Stimulated activated CD8-positive, alpha-beta memory T cell treated with anti-CD3 and anti-CD28 coated beads, Interleukin-4, amount 100 ng/mL, for 1 hour (primary cell): ENCODE results near the gene PGAM2.
"Not testable (repeated sequence)": the region's sequence is repeated elsewhere in the genome, so short reads cannot be mapped to it uniquely, and the experiment has no call there.

Experiments
- DNase-seq, 2 donors: peaks; one replicate each; pipeline ENCODE4 v3.0.0-alpha.2; 2020; ENCODE audit warnings: low read depth in 2 of 2, low spot score in 1 of 2

PGAM2 gene

DNA sequence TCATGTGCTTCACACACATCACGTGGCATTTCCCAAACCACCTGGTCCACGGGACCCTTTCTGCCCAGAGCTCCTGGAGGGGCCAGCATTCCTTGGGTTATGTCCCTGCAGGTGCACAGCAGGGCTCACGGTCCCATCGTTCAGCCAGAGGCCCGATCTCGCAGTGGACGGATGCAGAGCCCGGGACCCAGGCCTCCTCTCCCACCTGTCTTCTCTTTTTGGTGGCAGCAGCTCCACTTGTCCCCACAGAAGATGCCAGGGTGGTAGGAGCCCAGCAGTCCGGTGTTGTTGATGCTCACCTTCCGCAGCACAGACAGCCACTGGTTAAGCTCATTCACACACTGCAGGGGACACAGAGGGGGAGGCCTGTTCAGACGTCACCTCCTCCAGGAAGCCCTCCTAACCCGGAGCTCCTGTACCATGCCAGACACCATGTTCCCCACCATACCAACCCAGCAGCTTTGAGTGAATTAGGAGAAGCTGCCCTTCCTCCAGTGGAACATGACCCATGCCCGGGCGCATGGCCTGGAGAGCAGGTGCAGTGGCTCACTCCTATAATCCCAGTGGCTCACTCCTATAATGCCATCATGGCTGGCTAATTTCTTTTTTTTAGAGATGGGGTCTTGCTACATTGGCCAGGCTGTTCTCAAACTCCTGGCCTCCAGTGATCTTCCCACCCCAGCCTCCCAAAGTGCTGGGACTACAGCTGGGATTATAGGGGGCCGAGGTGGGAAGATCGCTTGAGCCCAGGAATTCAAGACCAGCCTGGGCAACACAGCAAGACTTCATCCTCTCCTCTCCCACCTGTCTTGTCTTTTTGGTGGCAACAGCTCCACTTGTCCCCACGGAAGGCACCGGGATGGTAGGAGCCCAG, 31.2 kb downstream of the PGAM2 start:
- not testable (repeated sequence) for DNase-seq

DNA sequence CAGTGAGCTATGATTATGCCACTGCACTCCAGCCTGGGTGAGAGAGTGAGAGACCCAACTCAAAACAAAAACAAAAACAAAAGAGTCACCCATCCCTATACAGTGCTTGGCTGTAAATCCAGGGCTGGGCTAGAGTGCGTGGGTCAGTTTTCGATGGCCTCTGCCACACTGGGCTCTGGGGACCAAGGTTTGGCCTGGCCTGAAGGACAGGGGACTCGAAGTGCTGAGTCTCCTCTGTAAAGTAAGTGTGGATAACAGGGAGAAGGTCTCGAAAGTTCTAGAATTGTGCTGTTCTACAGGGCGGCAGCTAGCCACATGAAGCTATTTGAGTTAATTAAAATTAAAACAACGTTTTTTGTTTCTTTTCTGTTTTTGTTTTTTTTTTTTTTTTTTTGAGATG, 33.3 kb downstream of the PGAM2 start:
- not testable (repeated sequence) for DNase-seq

DNA sequence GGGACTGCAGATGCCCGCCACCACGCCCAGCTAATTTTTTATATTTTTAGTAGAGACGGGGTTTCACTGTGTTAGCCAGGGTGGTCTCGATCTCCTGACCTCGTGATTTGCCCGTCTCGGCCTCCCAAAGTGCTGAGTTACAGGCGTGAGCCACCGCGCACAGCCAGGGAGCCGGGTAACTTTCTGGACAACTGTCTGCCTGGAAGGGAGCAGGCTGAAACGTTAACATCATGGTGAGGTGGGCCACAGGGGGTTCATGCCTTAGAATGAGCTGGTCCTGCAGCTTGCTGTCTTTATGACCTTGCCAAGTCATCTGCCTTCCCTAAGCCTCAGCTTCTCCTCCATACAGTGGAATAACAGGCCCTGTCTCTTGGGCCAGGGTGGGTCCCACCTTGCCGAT, 34.0 kb downstream of the PGAM2 start:
- DNase-seq: not testable (repeated sequence)

DNA sequence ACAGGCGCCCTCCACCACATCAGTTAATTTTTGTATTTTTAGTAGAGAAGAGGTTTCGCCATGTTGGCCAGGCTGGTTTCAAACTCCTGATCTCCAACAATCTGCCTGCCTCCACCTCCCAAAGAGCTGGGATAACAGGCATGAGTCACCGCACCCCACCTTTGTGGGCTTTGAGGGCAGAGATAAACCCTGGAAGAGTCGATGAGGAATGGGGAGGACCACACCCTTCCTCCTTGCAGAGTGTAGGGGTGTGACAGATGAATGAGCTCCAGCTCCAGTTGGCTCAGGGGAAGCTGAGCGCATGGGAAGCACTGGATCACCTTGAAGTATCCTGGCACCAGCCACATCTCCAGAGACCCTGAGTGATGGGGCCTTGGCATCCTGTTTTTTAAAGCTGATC, 35.3 kb downstream of the PGAM2 start:
- DNase-seq: not testable (repeated sequence)

DNA sequence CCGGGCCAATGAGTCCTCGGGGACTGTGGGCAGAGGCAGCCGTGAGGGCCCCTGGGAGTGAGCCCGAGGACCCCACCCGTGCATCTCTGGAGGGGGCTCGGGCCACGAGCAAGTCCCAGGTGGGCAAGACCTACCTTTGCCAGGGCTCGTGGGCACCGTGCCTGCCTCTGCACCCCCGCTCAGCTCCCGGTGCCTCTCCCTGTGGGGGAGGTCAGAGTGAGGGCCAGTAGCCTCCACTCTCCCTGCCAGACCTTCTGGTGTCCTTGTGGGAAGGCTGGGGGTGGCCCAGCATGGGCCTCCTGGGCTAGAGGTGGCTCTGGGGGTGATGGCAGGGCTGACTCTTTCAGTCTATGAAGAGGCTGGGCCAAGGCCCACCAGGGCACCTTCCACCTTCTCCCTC, 35.9 kb downstream of the PGAM2 start:
- not testable (repeated sequence) for DNase-seq

DNA sequence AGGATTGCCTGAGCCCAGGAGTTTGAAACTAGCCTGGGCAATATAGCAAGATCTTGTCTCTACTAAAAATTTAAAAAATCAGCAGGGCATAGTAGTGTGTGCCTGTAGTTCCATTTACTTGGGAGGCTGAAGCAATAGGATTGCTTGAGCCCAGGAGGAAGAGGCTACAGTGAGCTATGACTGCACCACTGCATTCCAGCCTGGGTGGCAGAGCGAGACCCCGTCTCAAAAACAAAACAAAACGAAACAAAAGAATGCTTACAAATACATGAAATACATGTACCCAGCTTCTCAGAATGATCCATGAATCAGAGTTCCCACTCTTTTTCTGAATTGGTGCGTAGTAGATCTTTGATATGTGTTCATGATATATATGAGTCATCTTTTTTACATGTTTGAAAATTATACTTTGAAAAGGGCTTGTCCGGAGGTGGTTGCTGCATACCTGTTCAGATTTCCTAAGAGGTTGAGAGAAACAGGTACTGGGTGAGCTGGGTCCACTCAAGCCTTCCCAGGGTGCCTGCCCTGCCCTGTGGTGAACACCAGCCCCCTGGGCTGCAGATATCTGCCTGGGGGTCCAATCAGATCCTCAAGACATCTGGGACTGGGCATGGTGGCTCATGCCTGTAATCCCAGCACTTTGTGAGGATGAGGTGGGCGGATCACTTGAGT, 42.4 kb downstream of the PGAM2 start:
- not testable (repeated sequence) for DNase-seq

DNA sequence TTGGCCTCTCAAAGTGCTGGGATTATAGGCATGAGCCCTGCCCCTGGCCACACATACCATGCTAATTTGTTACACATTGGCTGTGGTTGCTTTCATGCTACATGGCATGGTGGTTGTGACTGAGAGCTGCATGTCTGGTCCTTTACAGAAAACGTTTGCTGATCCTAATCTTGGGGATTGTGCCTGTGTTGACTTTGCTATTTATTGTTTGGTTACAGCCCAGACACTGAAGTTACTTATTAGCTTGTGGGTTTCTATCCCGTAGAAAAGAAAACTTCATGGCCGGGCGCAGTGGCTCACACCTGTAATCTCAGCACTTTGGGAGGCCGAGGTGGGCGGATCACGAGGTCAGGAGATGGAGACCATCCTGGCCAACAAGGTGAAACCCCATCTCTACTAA, 43.3 kb downstream of the PGAM2 start:
- DNase-seq: not testable (repeated sequence)

DNA sequence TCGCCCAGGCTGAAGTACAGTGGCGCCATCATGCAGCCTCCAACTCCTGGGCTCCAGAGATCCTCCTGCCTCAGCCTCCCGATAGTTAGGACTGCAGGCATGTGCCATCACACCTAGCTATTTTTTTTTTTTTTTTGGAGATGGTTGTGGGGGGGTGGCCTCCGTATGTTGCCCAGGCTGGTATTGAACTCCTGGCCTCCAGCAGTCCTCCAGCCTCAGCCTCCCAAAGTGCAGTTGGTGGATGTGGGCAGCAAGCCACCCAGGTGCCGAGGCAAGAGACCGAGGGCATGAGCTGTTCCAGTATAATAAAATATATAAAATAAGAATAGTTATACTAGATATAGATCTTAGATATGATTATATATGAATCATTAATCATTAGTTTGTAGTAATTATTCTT, 45.5 kb downstream of the PGAM2 start:
- DNase-seq: not testable (repeated sequence)

DNA sequence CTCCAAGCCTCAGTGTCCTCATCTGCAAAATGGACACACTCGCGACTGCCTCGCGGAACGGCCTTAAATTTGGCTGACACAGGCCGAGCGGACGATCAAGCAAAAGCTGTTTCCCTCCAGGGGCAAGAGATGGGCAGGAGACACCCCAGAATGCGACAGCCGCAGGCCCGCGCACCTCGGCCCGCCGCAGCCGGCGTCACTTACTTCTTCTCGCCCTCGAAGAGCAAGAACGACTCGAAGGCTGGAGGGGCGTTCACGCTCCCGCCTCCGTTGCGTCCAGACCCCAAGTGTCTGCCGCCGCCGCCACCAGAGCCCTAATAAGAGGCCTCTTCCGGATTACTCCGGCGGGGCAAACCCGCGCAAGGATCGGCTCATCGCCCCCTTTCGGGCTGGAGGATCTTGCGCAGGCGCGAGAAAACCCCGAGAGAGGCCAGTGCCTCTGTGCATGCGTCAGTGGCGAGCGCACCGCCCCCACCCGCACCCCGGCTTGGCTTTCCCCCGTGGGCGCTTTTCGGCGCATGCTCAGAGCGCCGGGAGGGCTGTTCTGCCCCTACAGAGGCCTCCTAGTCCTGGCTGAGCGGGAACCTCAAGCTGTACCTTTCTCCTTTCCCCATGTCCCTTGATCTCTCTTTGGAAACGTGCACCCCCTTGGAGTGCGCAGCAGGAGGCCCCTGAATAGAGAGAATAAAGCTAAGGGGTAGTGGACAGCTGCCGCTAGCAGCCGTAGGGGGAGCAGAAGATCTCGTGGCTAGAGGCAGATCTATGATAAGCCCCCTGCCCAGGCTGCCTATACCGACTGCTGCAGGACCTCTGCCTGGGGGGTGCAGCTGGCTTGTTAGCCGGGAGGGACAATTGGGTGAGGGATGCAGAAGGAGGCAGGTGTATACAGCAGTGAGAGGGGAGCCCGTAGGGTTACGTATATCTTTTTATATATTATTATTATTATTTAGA, 46.2 kb downstream of the PGAM2 start:
- peak; percentile 95 to 98 for DNase-seq

DNA sequence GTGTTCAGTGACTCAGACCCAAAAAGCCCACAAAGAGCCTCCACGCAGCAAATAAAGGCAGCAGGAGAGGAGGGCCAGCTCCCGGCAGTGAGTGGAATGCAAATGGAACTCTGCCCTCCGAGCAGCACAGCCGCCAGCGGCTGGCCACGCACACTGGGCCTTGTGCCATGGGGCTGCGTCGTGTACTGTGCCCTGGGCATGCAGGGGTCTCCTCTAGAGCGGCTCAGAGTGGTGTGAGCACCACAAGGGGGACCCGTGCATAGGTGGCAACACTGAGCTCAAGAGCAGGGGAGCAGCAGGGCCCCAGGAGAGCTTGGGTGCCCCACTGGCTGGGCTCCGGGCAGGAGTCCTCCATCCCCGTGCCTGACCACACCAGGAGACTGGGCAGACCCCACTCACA, 50.3 kb downstream of the PGAM2 start:
- DNase-seq: not testable (repeated sequence)
